Measurements from ENCODE around the gene EREG. TPM values are rescaled to one million over a fixed set of nuclear protein-coding genes. Genes with fewer than 3 reads are reported as not detected.

EREG gene
- total RNA-seq, 2 donors from 2014 or later, result 0.11 TPM; not detected in 1

- Mint-ChIP-seq H3K4me1 (peaks cover 26% of the 10 kb centered on the region), H3K36me3 (ENCODE audit: low read depth) (no peaks in the 10 kb centered on the region), H3K27me3 (ENCODE audit: insufficient read depth) (peaks cover 32% of the 10 kb centered on the region), H3K9me3 (no peaks in the 10 kb centered on the region), H3K27ac (no peak overlapping the region), H3K4me3 (no peak overlapping the region)
- Histone ChIP-seq H3K4me1 (ENCODE audit: control insufficient read depth, insufficient read depth, low read length) (peaks cover 10% of the 10 kb centered on the region), H3K36me3 (ENCODE audit: control insufficient read depth, insufficient read depth, low read length) (no peaks in the 10 kb centered on the region), H3K9ac (ENCODE audit: extremely low read depth, low read length, poor library complexity, severe bottlenecking) (no peak overlapping the region), H3K4me3 (ENCODE audit: low read length) (no peak overlapping the region), H3K27ac (ENCODE audit: low read depth, low read length) (no peak overlapping the region), H3K27me3 (ENCODE audit: control insufficient read depth, insufficient read depth, low read length, poor library complexity, severe bottlenecking) (peaks cover 34% of the 10 kb centered on the region), H3K9me3 (ENCODE audit: control insufficient read depth, low read length) (no peaks in the 10 kb centered on the region)
- TF ChIP-seq CTCF (conservative IDR thresholded peaks at IDR 0.05), result no peak
- no peak for DNase-seq
- WGBS, 2 experiments (ENCODE audit: insufficient coverage in 1 of 2, insufficient read length in 1 of 2), result 38 to 66% methylated on average over 2 to 4 of the region's 4 CpGs
Measured at GRCh38 chr4:74368596-74368995, 3.7 kb downstream of the EREG start.

GRCh38 chr4:74369855-74370254 lies 4.9 kb downstream of the EREG start:
- Histone ChIP-seq H3K9ac (ENCODE audit: extremely low read depth, low read length, poor library complexity, severe bottlenecking) (no peak overlapping the region), H3K9me3 (ENCODE audit: control insufficient read depth, low read length) (no peaks in the 10 kb centered on the region), H3K27ac (ENCODE audit: low read depth, low read length) (no peak overlapping the region), H3K4me1 (ENCODE audit: control insufficient read depth, insufficient read depth, low read length) (peaks cover 10% of the 10 kb centered on the region), H3K4me3 (ENCODE audit: low read length) (no peak overlapping the region), H3K27me3 (ENCODE audit: control insufficient read depth, insufficient read depth, low read length, poor library complexity, severe bottlenecking) (peaks cover 23% of the 10 kb centered on the region), H3K36me3 (ENCODE audit: control insufficient read depth, insufficient read depth, low read length) (no peaks in the 10 kb centered on the region)
- 83 to 93% methylated on average over 2 of the region's 2 CpGs for WGBS, 2 experiments (ENCODE audit: insufficient coverage in 1 of 2, insufficient read length in 1 of 2)
- Mint-ChIP-seq H3K27me3 (ENCODE audit: insufficient read depth) (peaks cover 21% of the 10 kb centered on the region), H3K4me3 (no peak overlapping the region), H3K4me1 (peaks cover 19% of the 10 kb centered on the region), H3K36me3 (ENCODE audit: low read depth) (no peaks in the 10 kb centered on the region), H3K27ac (no peak overlapping the region), H3K9me3 (no peaks in the 10 kb centered on the region)
- TF ChIP-seq CTCF (conservative IDR thresholded peaks at IDR 0.05), result no peak
- DNase-seq, result no peak

- no peak overlapping the region for H3K9ac ChIP-seq (ENCODE audit: extremely low read depth, low read length, poor library complexity, severe bottlenecking)
- peaks cover 8% of the 10 kb centered on the region for H3K4me1 ChIP-seq (ENCODE audit: control insufficient read depth, insufficient read depth, low read length)
Measured at GRCh38 chr4:74370912-74371311, 6.0 kb downstream of the EREG start.

More at GRCh38 chr4:74370912-74371311, 6.0 kb downstream of the EREG start:
- H3K4me3 Mint-ChIP-seq, result no peak overlapping the region
- H3K27me3 Mint-ChIP-seq (ENCODE audit: insufficient read depth), result peaks cover 15% of the 10 kb centered on the region
- TF ChIP-seq CTCF (conservative IDR thresholded peaks at IDR 0.05), result peak; percentile 88
- no peak overlapping the region for H3K27ac Mint-ChIP-seq
- Histone ChIP-seq H3K9me3 (ENCODE audit: control insufficient read depth, low read length) (no peaks in the 10 kb centered on the region), H3K4me3 (ENCODE audit: low read length) (no peak overlapping the region), H3K27me3 (ENCODE audit: control insufficient read depth, insufficient read depth, low read length, poor library complexity, severe bottlenecking) (peaks cover 12% of the 10 kb centered on the region), H3K36me3 (ENCODE audit: control insufficient read depth, insufficient read depth, low read length) (no peaks in the 10 kb centered on the region), H3K27ac (ENCODE audit: low read depth, low read length) (no peak overlapping the region)
- peaks cover 15% of the 10 kb centered on the region for H3K4me1 Mint-ChIP-seq
- H3K36me3 Mint-ChIP-seq (ENCODE audit: low read depth), result no peaks in the 10 kb centered on the region
- 0 to 2% methylated on average over 1 of the region's 1 CpG for WGBS, 2 experiments (ENCODE audit: insufficient coverage in 1 of 2, insufficient read length in 1 of 2)
- DNase-seq, result peak; percentile 77
- no peaks in the 10 kb centered on the region for H3K9me3 Mint-ChIP-seq

Data from endodermal cell (in vitro differentiated cells).